ENCODE data around the gene DLD. TPM values are rescaled to one million over a fixed set of nuclear protein-coding genes. Genes with fewer than 3 reads are reported as not detected.

DLD gene
- polyA plus RNA-seq, 2 of the 4 experiments (the other 2 are of a cell fraction), result 129 to 179 TPM

GRCh38 chr7:107879400-107880035 is 11.5 kb upstream of the DLD start (continued):
- TF ChIP-seq CTCF (IDR thresholded peaks at IDR 0.05) (peak; percentile 83), MAFK (IDR thresholded peaks at IDR 0.05; ENCODE audit: partially characterized antibody) (no peak), SMC3 (IDR thresholded peaks at IDR 0.05) (peak; percentile 74), HDAC2 (IDR thresholded peaks at IDR 0.05) (no peak), POLR2AphosphoS2 (conservative IDR thresholded peaks at IDR 0.05; ENCODE audit: low read length) (no peak), JUN (IDR thresholded peaks at IDR 0.05) (no peak)

GRCh38 chr7:107882766-107883165 is 8.2 kb upstream of the DLD start:
- 17% methylated on average over 2 of the region's 2 CpGs for WGBS (ENCODE audit: missing lambda C conversion rate)
- POLR2A ChIA-PET, result no interaction called here
- Histone ChIP-seq H3K9me3 (no peaks in the 10 kb centered on the region), H3K4me1 (no peaks in the 10 kb centered on the region), H3K4me2 (no peak overlapping the region), H3K27ac (no peak overlapping the region), H3K4me3 (no peak overlapping the region)
- no peak for ATAC-seq
- CTCF ChIA-PET, result interaction anchor here (1.0 to 1.9 kb wide), 3 partner anchors 10 to 419 kb away, joined by 5 to 10 read pairs (median 5); partner anchors contain the start of gene CBLL1
- no peak for FAIRE-seq
- DNase-seq (ENCODE audit: low read depth in 1 of 2, low spot score in 1 of 2), result no peak
- TF ChIP-seq MYC (IDR thresholded peaks at IDR 0.05; ENCODE audit: borderline replicate concordance, low read length), result no peak
- no peak for TF ChIP-seq NPAS2 (CRISPR knock-in tag; IDR thresholded peaks at IDR 0.05; ENCODE audit: borderline replicate concordance)
- TF ChIP-seq POLR2AphosphoS2 (conservative IDR thresholded peaks at IDR 0.05; ENCODE audit: low read length), result no peak
- no peak for TF ChIP-seq HEYL (CRISPR knock-in tag; IDR thresholded peaks at IDR 0.05)
- TF ChIP-seq HOXA7 (CRISPR knock-in tag; IDR thresholded peaks at IDR 0.05), result no peak
- no peak for TF ChIP-seq HES2 (IDR thresholded peaks at IDR 0.05)
- no peak for TF ChIP-seq CBX2 (IDR thresholded peaks at IDR 0.05; ENCODE audit: borderline replicate concordance, low read depth)
- no peak for TF ChIP-seq HDAC2 (IDR thresholded peaks at IDR 0.05)
- TF ChIP-seq EP300 (IDR thresholded peaks at IDR 0.05), result no peak
- TF ChIP-seq PHF8 (IDR thresholded peaks at IDR 0.05; ENCODE audit: borderline replicate concordance, low read depth), result no peak
- TF ChIP-seq SREBF2 (IDR thresholded peaks at IDR 0.05), result no peak
- no peak for TF ChIP-seq EHF (CRISPR knock-in tag; IDR thresholded peaks at IDR 0.05)
- no peak for TF ChIP-seq NR3C1 (IDR thresholded peaks at IDR 0.05)
- TF ChIP-seq HMGXB4 (CRISPR knock-in tag; IDR thresholded peaks at IDR 0.05; ENCODE audit: borderline replicate concordance), result no peak
- no peak for TF ChIP-seq RARB (CRISPR knock-in tag; IDR thresholded peaks at IDR 0.05)
- no peak for TF ChIP-seq POLR2A (IDR thresholded peaks at IDR 0.05; ENCODE audit: low read length)
- no peak for TF ChIP-seq FOSB (CRISPR knock-in tag; IDR thresholded peaks at IDR 0.05)
- no peak for TF ChIP-seq JUNB (IDR thresholded peaks at IDR 0.05)
- no peak for TF ChIP-seq RFX5 (IDR thresholded peaks at IDR 0.05)
